Skeletal muscle tissue (tissue), 4 donors: ENCODE results near the gene ANKRD31. TPM values are rescaled to one million over a fixed set of nuclear protein-coding genes. Genes with fewer than 3 reads are reported as not detected.
"Not testable (repeated sequence)": the region's sequence is repeated elsewhere in the genome, so short reads cannot be mapped to it uniquely, and the experiment has no call there.

Experiments used
- H3K27ac ChIP-seq: one replicate; pipeline ENCODE4 v1.7.0; 2013; ENCODE audit warnings: mild to moderate bottlenecking, low read depth, low read length, inconsistent platforms
- H3K27me3 ChIP-seq, 3 donors: one replicate each; pipeline ENCODE4 v1.7.0; 2013; ENCODE audit warnings: low read length in 3 of 3; ENCODE audit not compliant: control insufficient read depth in 3 of 3, insufficient read depth in 3 of 3
- H3K36me3 ChIP-seq, 3 donors: one replicate each; pipeline ENCODE4 v1.7.0; 2013; ENCODE audit warnings: low read length in 3 of 3; ENCODE audit not compliant: control insufficient read depth in 3 of 3, insufficient read depth in 3 of 3
- H3K4me1 ChIP-seq, 3 donors: one replicate each; pipeline ENCODE4 v1.7.0; 2013; ENCODE audit warnings: low read length in 3 of 3, mild to moderate bottlenecking in 3 of 3; ENCODE audit not compliant: control insufficient read depth in 3 of 3, insufficient read depth in 3 of 3
- H3K4me3 ChIP-seq, 3 donors: one replicate each; pipeline ENCODE4 v1.7.0; 2013; ENCODE audit warnings: low read length in 3 of 3
- H3K9ac ChIP-seq, 3 donors: one replicate each; pipeline ENCODE4 v1.7.0; 2013; ENCODE audit warnings: low read length in 3 of 3, mild to moderate bottlenecking in 3 of 3, moderate library complexity in 2 of 3, low read depth in 1 of 3
- H3K9me3 ChIP-seq, 3 donors: one replicate each; pipeline ENCODE4 v1.7.0; 2013; ENCODE audit warnings: low read length in 3 of 3; ENCODE audit not compliant: control insufficient read depth in 3 of 3
- total RNA-seq: library from RNA; depleted of rRNA; stranded (reverse); fragments of >200 nt; gene quantifications from one replicate; pipeline ENCODE4 v1.2.3, GENCODE V29; 2014
- donor health status: Osteomylitis.

Gene ANKRD31
- total RNA-seq, 1 donor from 2014 or later, result under 0.01 TPM

- Histone ChIP-seq H3K4me1 (no peaks in the 10 kb centered on the region), H3K9ac (no peak overlapping the region), H3K4me3 (no peak overlapping the region), H3K27ac (no peak overlapping the region), H3K9me3 (no peaks in the 10 kb centered on the region), H3K36me3 (no peaks in the 10 kb centered on the region), H3K27me3 (no peaks in the 10 kb centered on the region)
These were observed 9.8 kb downstream of the ANKRD31 start for GRCh38 chr5:75226916-75227315.

GRCh38 chr5:75225506-75225905 is 11.2 kb downstream of the ANKRD31 start:
- no peaks in the 10 kb centered on the region for H3K36me3 ChIP-seq
- H3K9me3 ChIP-seq, result no peaks in the 10 kb centered on the region
- H3K4me3 ChIP-seq, result no peak overlapping the region
- no peaks in the 10 kb centered on the region for H3K4me1 ChIP-seq
- H3K27ac ChIP-seq, result no peak overlapping the region
- H3K9ac ChIP-seq, result no peak overlapping the region
- no peaks in the 10 kb centered on the region for H3K27me3 ChIP-seq

DNA sequence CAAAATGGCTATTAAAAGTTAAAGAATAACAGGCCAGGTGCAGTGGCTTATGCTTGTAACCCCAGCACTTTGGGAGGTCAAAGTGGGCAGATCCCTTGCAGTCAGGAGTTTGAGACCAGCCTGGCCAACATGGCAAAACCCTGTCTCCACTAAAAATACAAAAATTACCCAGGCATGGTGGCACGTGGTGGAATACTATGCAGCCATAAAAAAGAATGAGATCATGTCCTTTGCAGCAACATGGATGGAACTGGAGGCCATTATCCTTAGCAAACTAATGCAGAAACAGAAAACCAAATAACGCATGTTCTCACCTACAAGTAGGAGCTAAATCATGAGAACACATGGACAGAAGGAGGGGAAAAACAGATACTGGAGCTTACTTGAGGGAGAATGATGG is 15.9 kb downstream of the ANKRD31 start:
- H3K27ac ChIP-seq, H3K27me3 ChIP-seq, H3K4me3 ChIP-seq, H3K4me1 ChIP-seq, H3K9ac ChIP-seq, H3K9me3 ChIP-seq, H3K36me3 ChIP-seq: not testable (repeated sequence)

DNA sequence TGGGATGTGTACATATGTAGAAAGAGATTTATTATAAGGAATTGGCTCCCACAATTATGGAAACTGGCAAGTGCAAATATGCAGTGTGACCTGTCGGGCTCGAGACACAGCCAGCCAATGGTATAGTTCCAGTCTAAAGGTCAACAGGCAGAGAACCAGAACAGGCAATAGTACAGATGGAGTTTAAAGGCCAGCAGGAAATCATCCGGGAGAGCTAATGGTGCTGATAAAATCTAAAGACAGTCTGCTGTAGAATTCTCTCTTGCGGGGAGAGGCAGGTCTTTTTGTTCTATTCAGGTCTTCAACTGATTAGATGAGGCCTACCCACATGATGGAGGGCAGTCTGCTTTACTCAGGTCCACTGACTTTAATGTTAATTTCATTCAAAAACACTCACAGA is 21.8 kb downstream of the ANKRD31 start:
- no peaks in the 10 kb centered on the region for H3K4me1 ChIP-seq
- H3K27me3 ChIP-seq, result no peaks in the 10 kb centered on the region

DNA sequence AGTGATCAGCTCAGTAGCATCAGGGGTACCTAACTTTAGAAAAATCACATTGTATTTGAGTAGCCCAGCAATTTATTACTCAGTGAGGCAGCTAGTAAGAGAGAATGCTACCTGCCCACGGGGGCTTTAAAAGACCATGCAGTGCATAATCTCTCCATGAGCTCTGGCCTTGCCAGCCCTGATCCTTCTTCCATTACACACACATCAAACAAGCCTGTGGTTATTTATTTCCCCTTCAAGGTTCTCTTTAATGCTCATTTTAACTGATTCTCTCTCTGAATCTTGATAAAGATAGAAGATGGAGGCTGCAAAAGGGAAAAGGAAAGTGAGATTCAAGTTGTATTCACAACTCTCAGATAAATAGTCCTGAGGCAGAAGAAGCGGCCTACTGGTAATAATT is 22.3 kb downstream of the ANKRD31 start:
- Histone ChIP-seq H3K9ac (no peak overlapping the region), H3K9me3 (peaks cover 0 to 3% (median 0%) of the 10 kb centered on the region in 3 donors), H3K4me1 (no peaks in the 10 kb centered on the region), H3K4me3 (no peak overlapping the region), H3K27me3 (no peaks in the 10 kb centered on the region), H3K36me3 (no peaks in the 10 kb centered on the region), H3K27ac (no peak overlapping the region)

More for the DNA sequence above, 21.8 kb downstream of the ANKRD31 start:
- no peak overlapping the region for H3K4me3 ChIP-seq
- no peak overlapping the region for H3K27ac ChIP-seq
- H3K36me3 ChIP-seq, result no peaks in the 10 kb centered on the region
- H3K9ac ChIP-seq, result no peak overlapping the region
- peaks cover 0 to 3% (median 0%) of the 10 kb centered on the region in 3 donors for H3K9me3 ChIP-seq

DNA sequence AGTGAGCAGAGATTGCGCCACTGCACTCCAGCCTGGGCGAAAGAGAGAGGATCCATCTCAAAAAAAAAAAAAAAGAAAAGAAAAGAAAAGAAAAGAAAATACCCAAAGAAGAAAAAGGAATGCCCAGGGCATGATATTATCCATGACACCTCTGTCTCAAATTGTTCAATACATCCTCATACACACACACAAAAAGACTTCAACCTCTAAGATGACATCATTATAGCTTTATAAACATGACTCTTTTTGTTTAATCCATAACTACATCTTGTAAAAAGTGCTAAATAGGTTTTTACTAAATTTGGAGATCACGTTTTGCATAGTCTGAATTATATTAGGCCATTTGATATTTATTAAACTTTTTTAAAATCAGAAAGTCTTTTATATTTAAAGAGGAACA is 33.1 kb downstream of the ANKRD31 start:
- H3K36me3 ChIP-seq, result no peaks in the 10 kb centered on the region
- no peak overlapping the region for H3K27ac ChIP-seq
- H3K9ac ChIP-seq, result no peak overlapping the region
- no peaks in the 10 kb centered on the region for H3K4me1 ChIP-seq
- no peak overlapping the region for H3K4me3 ChIP-seq
- no peaks in the 10 kb centered on the region for H3K27me3 ChIP-seq
- H3K9me3 ChIP-seq, result no peaks in the 10 kb centered on the region

GRCh38 chr5:75202935-75203334 is 33.7 kb downstream of the ANKRD31 start:
- no peak overlapping the region for H3K9ac ChIP-seq
- H3K36me3 ChIP-seq, result no peaks in the 10 kb centered on the region
- no peaks in the 10 kb centered on the region for H3K9me3 ChIP-seq
- H3K4me3 ChIP-seq, result no peak overlapping the region
- no peak overlapping the region for H3K27ac ChIP-seq
- no peaks in the 10 kb centered on the region for H3K4me1 ChIP-seq
- no peaks in the 10 kb centered on the region for H3K27me3 ChIP-seq

DNA sequence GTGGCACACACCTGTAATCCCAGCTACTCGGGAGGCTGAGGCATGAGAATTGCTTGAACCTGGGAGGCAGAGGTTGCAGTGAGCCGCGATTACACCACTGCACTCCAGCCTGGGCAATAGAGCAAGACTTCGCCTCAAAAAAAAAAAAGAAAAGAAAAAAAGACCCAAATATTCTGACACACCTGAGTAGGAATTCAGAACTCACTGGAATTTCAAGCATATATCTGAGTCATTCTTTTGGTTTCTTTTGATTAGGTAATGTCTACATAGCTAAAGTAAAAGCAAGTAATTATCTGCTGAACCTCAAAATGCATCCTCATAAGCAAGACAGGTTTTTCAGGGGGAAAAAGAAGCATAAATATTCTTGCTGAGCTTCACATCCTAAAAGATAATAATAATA is 35.9 kb downstream of the ANKRD31 start:
- Histone ChIP-seq H3K27ac (no peak overlapping the region), H3K4me1 (no peaks in the 10 kb centered on the region), H3K36me3 (no peaks in the 10 kb centered on the region), H3K4me3 (no peak overlapping the region), H3K27me3 (no peaks in the 10 kb centered on the region), H3K9ac (no peak overlapping the region), H3K9me3 (no peaks in the 10 kb centered on the region)

DNA sequence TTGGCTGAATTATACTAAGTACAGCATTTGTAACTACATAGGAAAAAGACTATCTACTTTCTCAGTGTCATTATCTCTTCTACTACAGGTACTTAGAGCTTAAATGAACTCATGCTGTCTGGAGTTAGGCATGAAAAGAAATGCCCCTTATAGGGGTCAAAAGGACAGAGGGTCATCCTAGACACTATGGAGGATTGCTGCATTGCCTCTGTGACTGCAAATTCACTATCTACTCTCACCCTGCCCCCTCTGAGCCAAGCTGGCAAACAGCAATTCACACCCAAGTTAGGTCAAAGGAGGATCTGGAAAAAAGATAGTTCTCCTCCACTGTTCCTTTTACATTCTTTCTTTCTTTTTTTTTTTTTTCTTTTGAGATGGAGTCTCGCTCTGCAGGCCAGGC is 36.7 kb downstream of the ANKRD31 start:
- Histone ChIP-seq H3K27ac (no peak overlapping the region), H3K4me3 (no peak overlapping the region), H3K36me3 (no peaks in the 10 kb centered on the region)

DNA sequence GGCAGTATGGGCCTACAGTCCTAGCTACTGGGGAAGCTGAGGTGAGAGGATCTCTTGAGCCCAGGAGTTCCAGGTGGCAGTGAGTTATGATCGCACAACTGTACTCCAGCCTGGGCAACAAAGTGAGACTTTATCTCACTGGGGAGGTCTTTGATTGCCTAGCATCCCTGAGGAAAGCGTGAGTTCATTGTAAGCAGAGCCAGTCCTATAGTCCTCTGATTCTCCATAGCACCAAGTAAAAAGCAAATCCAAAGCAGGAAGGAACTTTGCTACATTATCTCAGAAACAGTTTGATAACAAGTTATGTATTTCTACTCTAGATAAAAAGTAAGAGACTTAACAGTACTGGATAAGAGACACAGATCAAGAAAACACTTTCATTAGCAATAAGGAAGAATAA is 37.6 kb downstream of the ANKRD31 start:
- Histone ChIP-seq H3K4me1 (no peaks in the 10 kb centered on the region), H3K27me3 (no peaks in the 10 kb centered on the region), H3K27ac (no peak overlapping the region), H3K9ac (no peak overlapping the region), H3K36me3 (no peaks in the 10 kb centered on the region), H3K9me3 (no peaks in the 10 kb centered on the region), H3K4me3 (no peak overlapping the region)

More for the DNA sequence above, 36.7 kb downstream of the ANKRD31 start:
- Histone ChIP-seq H3K27me3 (no peaks in the 10 kb centered on the region), H3K9ac (no peak overlapping the region), H3K4me1 (no peaks in the 10 kb centered on the region), H3K9me3 (no peaks in the 10 kb centered on the region)

DNA sequence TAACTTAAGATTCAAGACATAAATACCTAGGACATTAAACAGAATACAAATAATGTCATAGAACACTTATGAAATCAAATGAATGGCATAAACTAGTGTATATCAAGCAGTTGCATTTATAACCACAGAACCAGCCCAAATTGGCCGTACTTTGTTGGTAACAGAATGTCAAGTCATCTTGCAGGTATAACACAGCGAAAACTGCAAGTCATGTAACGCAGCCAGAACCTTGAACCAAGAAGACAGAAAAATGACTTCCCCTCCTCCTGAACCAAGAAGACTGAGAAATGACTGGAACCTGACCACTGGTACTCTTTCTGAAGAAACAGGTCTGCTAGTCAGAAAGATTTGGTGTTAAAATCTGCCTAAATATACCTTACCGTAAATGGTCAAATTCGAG is 38.9 kb downstream of the ANKRD31 start:
- no peaks in the 10 kb centered on the region for H3K4me1 ChIP-seq
- no peak overlapping the region for H3K4me3 ChIP-seq
- no peaks in the 10 kb centered on the region for H3K9me3 ChIP-seq
- H3K36me3 ChIP-seq, result no peaks in the 10 kb centered on the region
- H3K27me3 ChIP-seq, result no peaks in the 10 kb centered on the region
- no peak overlapping the region for H3K9ac ChIP-seq
- H3K27ac ChIP-seq, result no peak overlapping the region
